Activated CD4-positive, CD25-positive, alpha-beta regulatory T cell (primary cell): ENCODE data around the gene PLA2G2C.

Source experiments
- DNase-seq, 4 experiments: peaks; one replicate each; lab custom pipeline; 2025; lab: John Stamatoyannopoulos, UW

Gene PLA2G2C

GRCh38 chr1:20207546-20207945 lies 21.2 kb upstream of the PLA2G2C start:
- no peak for DNase-seq

GRCh38 chr1:20202166-20202565 lies 15.8 kb upstream of the PLA2G2C start:
- no peak for DNase-seq

GRCh38 chr1:20200966-20201365 lies 14.6 kb upstream of the PLA2G2C start:
- DNase-seq, result no peak

GRCh38 chr1:20199840-20200239 lies 13.5 kb upstream of the PLA2G2C start:
- no peak for DNase-seq

- no peak for DNase-seq
These were observed 13.1 kb upstream of the PLA2G2C start for GRCh38 chr1:20199403-20199802.

GRCh38 chr1:20198918-20199317 lies 12.6 kb upstream of the PLA2G2C start:
- no peak for DNase-seq

GRCh38 chr1:20198296-20198695 lies 12.0 kb upstream of the PLA2G2C start:
- DNase-seq, result no peak

GRCh38 chr1:20197329-20197791 lies 11.0 kb upstream of the PLA2G2C start:
- DNase-seq, result no peak

- no peak for DNase-seq
These were observed 9.1 kb upstream of the PLA2G2C start for GRCh38 chr1:20195462-20195780.

- peak; percentile 39 to 62 (median 49) for DNase-seq
These were observed 8.6 kb upstream of the PLA2G2C start for GRCh38 chr1:20194757-20195461.

GRCh38 chr1:20194224-20194623 lies 7.9 kb upstream of the PLA2G2C start:
- no peak for DNase-seq

GRCh38 chr1:20192871-20193411 lies 6.6 kb upstream of the PLA2G2C start:
- no peak for DNase-seq

- no peak for DNase-seq
These were observed 6.0 kb upstream of the PLA2G2C start for GRCh38 chr1:20192364-20192763.

GRCh38 chr1:20191266-20191825 lies 5.0 kb upstream of the PLA2G2C start:
- DNase-seq, result no peak

- no peak for DNase-seq
These were observed 4.2 kb upstream of the PLA2G2C start for GRCh38 chr1:20190256-20191160.

- no peak for DNase-seq
These were observed 3.3 kb upstream of the PLA2G2C start for GRCh38 chr1:20189664-20190063.

GRCh38 chr1:20188455-20188817 lies 2.1 kb upstream of the PLA2G2C start:
- DNase-seq, result no peak

GRCh38 chr1:20187813-20188454 lies 1.6 kb upstream of the PLA2G2C start:
- no peak for DNase-seq

GRCh38 chr1:20187103-20187812 lies 940 bp upstream of the PLA2G2C start:
- no peak for DNase-seq

GRCh38 chr1:20184997-20185833 lies 1.1 kb downstream of the PLA2G2C start:
- peak in 2 of 4 experiments; percentile 15 to 22 for DNase-seq

GRCh38 chr1:20184481-20184900 lies 1.8 kb downstream of the PLA2G2C start:
- DNase-seq, result no peak
